IPS-18a (cell line): Measurements from ENCODE around the gene PLPP2.

Experiments
- H3K27ac ChIP-seq: one replicate; pipeline ENCODE4 v1.5.1; 2013; ENCODE audit warnings: low read length
- H3K27me3 ChIP-seq: one replicate; pipeline ENCODE4 v1.6.1; 2013; ENCODE audit warnings: mild to moderate bottlenecking, low read length; ENCODE audit not compliant: control insufficient read depth, insufficient read depth
- H3K36me3 ChIP-seq: one replicate; pipeline ENCODE4 v1.6.1; 2013; ENCODE audit warnings: low read depth, low read length; ENCODE audit not compliant: control insufficient read depth
- H3K4me1 ChIP-seq: one replicate; pipeline ENCODE4 v1.6.1; 2013; ENCODE audit warnings: low read depth, low read length; ENCODE audit not compliant: control insufficient read depth
- H3K4me3 ChIP-seq: one replicate; pipeline ENCODE4 v1.5.1; 2013; ENCODE audit warnings: low read length
- H3K9ac ChIP-seq: one replicate; pipeline ENCODE4 v1.6.1; 2013; ENCODE audit warnings: mild to moderate bottlenecking, low read length, moderate library complexity
- H3K9me3 ChIP-seq: one replicate; pipeline ENCODE4 v1.6.1; 2013; ENCODE audit warnings: low read depth, low read length; ENCODE audit not compliant: control insufficient read depth

PLPP2 gene

DNA sequence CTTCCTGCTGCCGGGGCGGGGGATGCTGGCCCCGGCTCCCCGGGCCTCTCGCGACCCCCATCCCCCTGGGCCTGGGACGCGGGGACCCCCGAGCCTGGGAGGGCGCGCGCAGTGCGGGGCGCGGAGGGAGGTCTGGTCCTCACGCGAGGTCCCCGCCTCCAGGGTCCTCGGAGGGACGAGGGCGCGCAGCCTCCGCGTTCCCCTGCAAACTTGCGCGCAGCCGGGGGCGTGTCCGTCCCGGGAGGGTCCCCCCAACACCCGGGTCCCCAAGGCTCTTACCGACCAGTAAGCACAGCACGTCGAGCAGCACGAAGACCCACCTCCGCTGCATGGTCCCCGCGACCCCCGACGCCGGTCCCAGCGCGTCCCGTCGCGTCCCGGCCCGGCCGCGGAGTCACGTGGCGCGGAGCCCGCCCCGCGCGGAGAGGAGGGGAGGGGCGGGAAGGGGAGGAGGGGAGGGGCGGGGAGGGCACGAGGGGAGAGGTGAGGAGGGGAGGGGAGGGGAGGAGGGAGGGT lies at the start of gene PLPP2:
Gene PLPP2 (minus strand): TSS at position 398 of the 516 bp plus-strand sequence. CDS start 67 bp downstream, at position 331.
- H3K9ac ChIP-seq: peak within 1 kb of the TSS; percentile 87
- H3K27ac ChIP-seq: peak within 1 kb of the TSS; percentile 100
- peaks cover 32% of the 10 kb centered on the region for H3K27me3 ChIP-seq
- peaks cover 25% of the 10 kb centered on the region for H3K4me1 ChIP-seq
- H3K4me3 ChIP-seq: peak within 1 kb of the TSS; percentile 66
- H3K9me3 ChIP-seq: no peaks in the 10 kb centered on the region
- peaks cover 9% of the 10 kb centered on the region for H3K36me3 ChIP-seq

DNA sequence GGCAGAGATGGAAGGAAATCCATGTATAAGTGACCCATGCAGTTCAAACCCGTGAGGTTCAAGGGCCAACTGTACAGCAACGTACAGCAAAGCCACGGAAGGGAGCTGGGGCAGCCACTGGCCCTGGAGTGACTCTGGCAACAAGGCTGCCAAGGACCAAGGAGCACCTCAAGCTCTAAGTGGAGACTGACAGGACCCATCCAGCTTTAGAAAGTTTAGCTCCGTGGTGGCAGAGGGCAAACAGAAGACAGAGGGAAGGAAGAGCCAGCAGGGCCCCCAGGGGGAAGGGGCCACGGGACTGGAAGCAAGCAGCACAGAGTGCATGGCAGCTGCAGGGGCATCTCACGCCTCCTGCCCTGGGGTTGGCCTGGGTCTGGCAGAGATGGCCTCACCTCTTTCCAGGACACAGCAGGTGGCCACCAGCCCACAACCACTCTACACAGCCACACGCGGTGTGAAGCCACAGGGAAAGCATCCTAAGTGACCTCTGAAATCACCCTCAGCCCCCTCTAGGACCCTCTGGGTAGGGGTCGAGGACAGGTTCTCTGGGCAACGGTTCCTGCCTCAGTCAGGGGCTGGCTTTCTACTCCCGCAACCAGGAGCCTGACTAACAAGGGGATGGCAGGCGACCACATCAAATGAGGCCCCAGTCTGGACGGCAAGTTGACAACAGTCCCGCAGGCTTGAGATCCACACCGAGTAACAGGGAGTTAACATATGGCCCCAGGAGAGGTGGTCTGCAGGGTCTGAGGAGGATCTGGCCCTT lies 49.6 kb upstream of the PLPP2 start:
- H3K27ac ChIP-seq: no peak overlapping the region
- H3K27me3 ChIP-seq: peaks cover 9% of the 10 kb centered on the region
- H3K4me1 ChIP-seq: peaks cover 3% of the 10 kb centered on the region
- no peak overlapping the region for H3K4me3 ChIP-seq
- peaks cover 8% of the 10 kb centered on the region for H3K36me3 ChIP-seq
- H3K9me3 ChIP-seq: no peaks in the 10 kb centered on the region
- no peak overlapping the region for H3K9ac ChIP-seq

DNA sequence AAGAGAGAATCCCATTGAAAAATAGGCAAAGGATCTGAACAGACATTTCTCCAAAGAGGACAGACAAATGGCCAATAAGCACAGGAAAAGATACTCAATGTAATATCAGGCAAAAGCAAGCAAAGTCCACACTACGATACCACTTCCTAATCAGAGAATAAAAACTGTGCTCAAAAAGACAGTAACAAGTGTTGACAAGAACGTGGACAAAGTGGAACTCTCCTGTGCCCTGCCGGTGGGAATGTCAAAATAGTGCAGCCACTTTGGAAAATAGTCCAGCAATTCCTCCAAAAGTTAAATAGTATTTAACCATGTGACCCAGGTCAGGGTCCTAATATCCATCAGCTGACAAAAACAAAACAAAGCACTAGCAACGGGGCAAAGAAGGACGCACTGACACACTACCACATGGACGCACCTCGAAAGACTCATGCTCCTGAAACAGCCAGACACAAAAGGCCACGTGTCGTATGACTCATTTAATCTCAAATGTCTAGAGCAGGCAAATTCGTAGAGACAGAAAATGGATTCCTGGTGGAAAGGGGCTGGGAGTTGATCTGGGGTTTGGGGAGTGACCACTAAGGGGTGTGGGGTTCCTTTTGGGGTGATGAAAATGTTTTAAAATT lies 48.2 kb upstream of the PLPP2 start:
- Histone ChIP-seq H3K27me3 (no peaks in the 10 kb centered on the region), H3K36me3 (peaks cover 15% of the 10 kb centered on the region), H3K4me3 (no peak overlapping the region), H3K9me3 (no peaks in the 10 kb centered on the region), H3K27ac (no peak overlapping the region), H3K9ac (no peak overlapping the region), H3K4me1 (peaks cover 3% of the 10 kb centered on the region)

DNA sequence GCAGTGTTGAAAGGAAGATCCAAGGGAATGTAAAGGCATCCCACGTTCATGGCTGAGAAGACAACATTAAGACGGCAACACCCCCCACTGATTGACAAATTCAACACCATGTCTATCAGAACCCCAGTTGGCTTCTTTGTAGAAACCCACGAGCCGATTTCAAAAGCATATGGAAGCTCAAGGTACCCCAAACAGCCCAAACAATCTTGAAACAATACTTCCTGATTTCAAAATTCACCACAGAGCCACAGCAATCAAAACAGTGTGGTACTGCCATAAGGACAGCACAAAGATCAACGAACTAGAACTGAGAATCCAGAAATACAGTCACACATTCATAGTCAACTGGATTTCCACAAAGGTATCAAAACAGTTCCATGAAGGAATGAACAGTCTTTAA lies 47.2 kb upstream of the PLPP2 start:
- Histone ChIP-seq H3K9ac (no peak overlapping the region), H3K36me3 (peaks cover 20% of the 10 kb centered on the region), H3K27me3 (no peaks in the 10 kb centered on the region), H3K9me3 (no peaks in the 10 kb centered on the region), H3K4me3 (no peak overlapping the region), H3K27ac (no peak overlapping the region), H3K4me1 (peaks cover 3% of the 10 kb centered on the region)

DNA sequence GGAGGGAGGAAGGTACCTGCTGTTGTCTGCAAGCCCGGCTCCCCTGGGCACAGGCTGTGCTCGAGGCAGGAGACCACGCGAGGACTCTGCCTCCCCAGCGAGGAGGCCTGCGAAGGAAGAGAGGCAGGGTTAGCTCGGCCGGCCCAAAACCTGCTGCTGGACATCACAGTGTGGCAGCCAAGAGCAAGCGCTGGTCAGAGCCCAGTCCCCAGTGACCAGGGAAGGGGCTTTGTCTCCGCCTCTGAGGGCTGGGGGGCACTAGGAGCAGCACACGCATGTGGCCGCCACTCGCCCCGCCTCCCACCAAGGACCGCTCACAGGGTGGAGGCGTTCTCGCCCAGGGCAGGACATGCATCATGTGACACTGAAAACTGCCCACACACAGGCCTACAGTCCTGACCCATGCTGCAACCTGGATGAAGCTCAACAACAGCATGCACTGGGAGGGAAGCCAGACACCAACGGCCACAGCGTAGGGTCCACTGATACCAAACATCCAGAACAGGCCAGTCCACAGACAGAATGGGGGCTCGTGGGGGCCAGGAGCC lies 44.9 kb upstream of the PLPP2 start:
- Histone ChIP-seq H3K36me3 (peaks cover 20% of the 10 kb centered on the region), H3K9ac (no peak overlapping the region)

DNA sequence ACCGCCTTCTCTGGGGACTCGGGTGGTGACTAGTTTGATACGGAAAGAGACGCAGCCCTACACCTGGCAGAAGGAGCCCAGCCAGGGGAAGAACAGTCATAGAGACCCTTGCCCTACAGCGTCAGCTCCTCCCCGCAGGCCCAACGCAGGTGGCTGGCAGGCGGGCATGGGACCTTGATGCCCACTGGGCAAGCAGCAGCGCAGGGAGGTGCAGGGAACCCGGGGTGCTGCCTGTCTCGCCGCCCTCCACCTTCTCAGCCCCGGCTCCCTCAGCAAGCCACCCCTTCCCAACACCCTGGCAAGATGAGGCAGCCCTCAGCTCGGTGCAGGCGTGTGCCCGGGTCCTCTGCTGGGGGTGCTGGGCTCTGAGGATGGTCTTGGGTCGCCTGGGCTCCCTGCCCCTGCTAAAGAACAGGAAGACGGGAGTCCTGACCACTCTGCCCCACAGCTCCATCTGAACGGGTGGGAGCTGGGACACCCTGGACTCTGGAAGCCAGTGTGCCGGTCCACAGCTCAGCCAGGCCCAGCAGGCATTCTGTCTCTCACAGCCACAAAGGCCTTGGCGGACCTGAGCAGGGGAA lies 44.4 kb upstream of the PLPP2 start:
- Histone ChIP-seq H3K27ac (no peak overlapping the region), H3K36me3 (peaks cover 25% of the 10 kb centered on the region), H3K4me3 (no peak overlapping the region), H3K27me3 (no peaks in the 10 kb centered on the region), H3K9me3 (no peaks in the 10 kb centered on the region), H3K4me1 (no peaks in the 10 kb centered on the region), H3K9ac (no peak overlapping the region)

More for the DNA sequence above, 44.9 kb upstream of the PLPP2 start:
- no peak overlapping the region for H3K27ac ChIP-seq
- H3K27me3 ChIP-seq: no peaks in the 10 kb centered on the region
- H3K4me1 ChIP-seq: no peaks in the 10 kb centered on the region
- no peak overlapping the region for H3K4me3 ChIP-seq
- H3K9me3 ChIP-seq: no peaks in the 10 kb centered on the region

DNA sequence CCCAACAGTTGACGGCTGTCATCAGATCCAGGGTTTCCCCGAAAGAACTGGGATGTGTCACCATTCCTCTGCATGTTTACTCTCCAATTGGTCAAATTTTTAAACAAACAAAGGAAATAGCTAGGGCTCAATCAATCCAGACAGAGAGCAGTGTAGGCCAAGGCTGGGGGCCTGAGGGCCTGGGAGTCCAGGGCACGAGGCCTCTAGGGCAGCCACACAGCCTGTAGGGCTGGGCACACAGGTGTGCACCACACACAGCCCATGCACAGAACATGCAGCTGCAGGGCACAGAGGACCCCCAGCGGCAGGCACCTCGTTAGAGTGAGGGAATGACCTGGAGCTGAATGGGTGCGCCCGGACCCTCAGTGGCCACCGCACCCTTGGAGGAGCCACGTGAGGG lies 43.9 kb upstream of the PLPP2 start:
- Histone ChIP-seq H3K4me1 (no peaks in the 10 kb centered on the region), H3K9ac (no peak overlapping the region), H3K9me3 (no peaks in the 10 kb centered on the region), H3K36me3 (peaks cover 25% of the 10 kb centered on the region), H3K27me3 (no peaks in the 10 kb centered on the region), H3K27ac (no peak overlapping the region), H3K4me3 (no peak overlapping the region)

DNA sequence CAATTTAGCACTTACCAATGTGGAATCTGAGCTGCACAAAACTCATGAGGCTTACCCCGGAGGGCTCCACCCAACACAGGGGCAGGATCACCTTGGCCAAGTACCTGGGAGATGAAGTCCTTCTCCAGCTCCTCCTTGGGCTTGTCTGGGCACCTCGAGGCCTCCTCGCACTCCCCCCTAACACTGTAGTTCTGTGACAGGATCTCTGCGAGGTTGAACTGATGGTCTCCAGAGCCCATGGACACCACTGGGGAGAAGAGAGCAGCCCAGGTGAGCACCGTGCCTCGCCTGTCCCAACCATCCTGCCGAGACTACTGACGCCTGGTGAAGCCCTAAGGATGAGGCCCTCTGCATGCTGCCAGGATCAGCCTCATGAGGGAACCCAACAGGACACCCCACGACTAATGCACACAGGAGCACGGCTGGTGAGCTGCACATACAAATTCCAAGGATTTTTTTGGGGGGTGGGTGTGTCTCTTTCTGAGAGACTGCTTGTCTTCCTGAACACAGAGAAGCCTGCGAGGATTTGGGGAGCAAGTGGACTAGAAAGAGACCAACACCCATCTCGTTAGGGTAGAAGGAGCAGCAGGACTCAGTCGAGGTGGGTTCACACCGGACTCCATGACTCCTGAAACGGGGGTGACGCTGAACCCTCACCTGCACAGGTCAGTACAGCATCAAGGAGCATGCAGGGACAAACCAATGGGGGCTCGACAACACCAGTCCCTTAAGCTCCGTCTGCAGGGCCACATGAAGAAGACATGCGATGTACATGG lies 43.3 kb upstream of the PLPP2 start:
- peaks cover 25% of the 10 kb centered on the region for H3K36me3 ChIP-seq
- H3K9me3 ChIP-seq: no peaks in the 10 kb centered on the region
- H3K4me3 ChIP-seq: no peak overlapping the region
- no peak overlapping the region for H3K9ac ChIP-seq
- H3K4me1 ChIP-seq: no peaks in the 10 kb centered on the region
- no peaks in the 10 kb centered on the region for H3K27me3 ChIP-seq
- no peak overlapping the region for H3K27ac ChIP-seq

DNA sequence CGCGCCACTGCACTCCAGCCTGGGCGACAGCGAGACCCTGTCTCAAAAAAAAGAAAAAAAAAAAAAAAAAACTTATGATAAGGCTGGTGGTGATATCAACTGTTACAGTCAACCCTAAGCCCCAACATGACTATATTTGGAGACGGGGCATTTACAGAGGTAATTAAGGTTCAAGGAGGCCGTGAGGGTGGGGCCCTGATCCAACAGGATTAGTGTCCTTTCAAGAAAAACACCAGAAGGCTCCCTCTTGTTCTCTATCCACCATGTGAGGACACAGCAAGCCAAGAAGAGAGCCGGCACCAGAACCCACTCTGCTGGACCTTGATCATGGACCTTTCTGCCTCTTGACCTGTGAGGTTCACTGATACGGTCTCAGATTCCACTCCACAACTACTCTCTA lies 39.3 kb upstream of the PLPP2 start:
- no peak overlapping the region for H3K9ac ChIP-seq
- no peak overlapping the region for H3K4me3 ChIP-seq
- H3K27me3 ChIP-seq: no peaks in the 10 kb centered on the region
- H3K9me3 ChIP-seq: no peaks in the 10 kb centered on the region
- H3K4me1 ChIP-seq: no peaks in the 10 kb centered on the region
- no peak overlapping the region for H3K27ac ChIP-seq
- peaks cover 63% of the 10 kb centered on the region for H3K36me3 ChIP-seq

DNA sequence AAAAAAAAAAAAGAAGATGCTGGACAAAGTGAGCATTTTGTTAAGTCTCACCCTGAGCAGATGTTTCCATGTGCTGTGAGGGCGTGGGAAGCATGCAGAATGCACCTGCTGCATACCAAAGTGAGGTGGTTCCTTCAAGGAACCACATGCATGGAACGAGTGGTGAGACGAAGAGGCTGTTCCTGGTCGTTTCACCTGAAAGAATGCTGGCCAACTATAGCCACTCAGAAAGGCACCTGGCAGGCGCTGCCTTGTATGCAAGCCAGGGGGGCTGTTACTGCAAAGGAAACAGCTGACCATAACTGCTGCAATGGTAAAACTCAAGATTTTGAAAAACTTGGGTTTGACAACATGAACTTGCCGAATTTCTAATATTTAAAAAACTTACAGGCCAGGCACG lies 38.7 kb upstream of the PLPP2 start:
- Histone ChIP-seq H3K27me3 (no peaks in the 10 kb centered on the region), H3K9me3 (no peaks in the 10 kb centered on the region), H3K4me3 (no peak overlapping the region), H3K9ac (no peak overlapping the region), H3K36me3 (peaks cover 67% of the 10 kb centered on the region), H3K4me1 (no peaks in the 10 kb centered on the region), H3K27ac (no peak overlapping the region)

DNA sequence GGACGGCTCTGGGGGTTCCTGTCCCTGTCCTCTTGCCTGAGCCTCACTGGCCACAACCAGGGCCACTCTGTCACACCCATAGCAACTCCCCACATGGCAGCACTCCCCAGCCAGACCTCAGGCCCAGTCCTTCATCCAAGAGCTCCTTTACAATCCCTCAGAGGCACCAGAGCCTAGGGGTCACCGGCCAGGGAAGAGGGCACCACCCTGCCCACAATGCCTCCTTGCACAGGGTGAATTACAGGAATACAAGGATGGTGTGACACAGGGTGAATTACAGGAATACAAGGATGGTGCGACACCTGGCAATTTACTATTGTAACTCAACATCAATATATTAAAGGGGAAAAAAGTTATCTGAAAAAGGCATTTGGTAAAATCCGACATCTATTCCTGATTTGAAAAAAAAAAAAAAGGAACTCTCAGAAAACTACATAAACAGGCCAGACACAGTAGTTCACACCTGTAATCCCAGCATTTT lies 36.9 kb upstream of the PLPP2 start:
- Histone ChIP-seq H3K27ac (no peak overlapping the region), H3K9me3 (no peaks in the 10 kb centered on the region), H3K4me1 (no peaks in the 10 kb centered on the region), H3K27me3 (no peaks in the 10 kb centered on the region), H3K4me3 (no peak overlapping the region), H3K36me3 (peaks cover 69% of the 10 kb centered on the region), H3K9ac (no peak overlapping the region)
